GM23248 (cell line): ENCODE results near the gene PCF11.

Experiments used
- EZH2 ChIP-seq: fragments of 200-600 bp; sonication (generic); IDR thresholded peaks from 2 replicates; pipeline ENCODE4 v1.6.1; 2018; ENCODE audit warnings: antibody characterized with exemption, mild to moderate bottlenecking; ENCODE audit not compliant: insufficient read depth, poor library complexity, severe bottlenecking
- EZH2phosphoT487 ChIP-seq: fragments of 200-600 bp; sonication (generic); IDR thresholded peaks from 2 replicates; pipeline ENCODE4 v1.6.1; 2018; ENCODE audit warnings: antibody characterized with exemption, moderate library complexity, mild to moderate bottlenecking, low read depth; ENCODE audit not compliant: insufficient read depth

- TF ChIP-seq EZH2phosphoT487 (no peak), EZH2 (no peak)
Measured at GRCh38 chr11:83219095-83219494, 62.2 kb downstream of the PCF11 start.
